Liver (tissue), 9 donors: ENCODE measurements around the gene LYPLAL1. TPM values are rescaled to one million over a fixed set of nuclear protein-coding genes. Genes with fewer than 3 reads are reported as not detected.

Source experiments
- DNase-seq: peaks from one replicate; pipeline ENCODE4 v3.0.0-alpha.2; 2017; ENCODE audit warnings: low spot score
- H3K27ac ChIP-seq, 2 donors: one replicate each; pipeline ENCODE4 v1.7.0; 2013; ENCODE audit warnings: inconsistent platforms in 2 of 2, low read length in 2 of 2, control low read depth in 1 of 2, low read depth in 1 of 2, mild to moderate bottlenecking in 1 of 2
- H3K27me3 ChIP-seq, 4 donors: one replicate each; pipeline versions ENCODE4 v1.6.1 to v1.7.0; 2013; ENCODE audit warnings: low read length in 3 of 4, inconsistent platforms in 1 of 4, mild to moderate bottlenecking in 1 of 4, moderate library complexity in 1 of 4; ENCODE audit not compliant: control insufficient read depth in 4 of 4, insufficient read depth in 4 of 4
- H3K36me3 ChIP-seq, 4 donors: one replicate each; pipeline versions ENCODE4 v1.6.1 to v1.7.0; 2013; ENCODE audit warnings: low read length in 3 of 4, mild to moderate bottlenecking in 3 of 4, low read depth in 1 of 4, moderate library complexity in 1 of 4; ENCODE audit not compliant: control insufficient read depth in 4 of 4, insufficient read depth in 3 of 4
- H3K4me1 ChIP-seq, 4 donors: one replicate each; pipeline versions ENCODE4 v1.6.1 to v1.7.0; 2013; ENCODE audit warnings: low read length in 3 of 4, mild to moderate bottlenecking in 3 of 4, moderate library complexity in 1 of 4; ENCODE audit not compliant: control insufficient read depth in 4 of 4, insufficient read depth in 4 of 4
- H3K4me3 ChIP-seq, 3 donors: one replicate each; pipeline versions ENCODE4 v1.6.1 to v1.7.0; 2013; ENCODE audit warnings: low read length in 3 of 3, control low read depth in 1 of 3, low read depth in 1 of 3, mild to moderate bottlenecking in 1 of 3
- H3K9ac ChIP-seq, 2 donors: one replicate each; pipeline ENCODE4 v1.7.0; 2013; ENCODE audit warnings: low read length in 2 of 2, mild to moderate bottlenecking in 2 of 2, moderate library complexity in 2 of 2, control low read depth in 1 of 2, low read depth in 1 of 2
- H3K9me3 ChIP-seq, 4 donors: one replicate each; pipeline versions ENCODE4 v1.6.1 to v1.7.0; 2013; ENCODE audit warnings: low read length in 3 of 4; ENCODE audit not compliant: control insufficient read depth in 4 of 4
- EGR1 ChIP-seq, 2 donors: IDR thresholded peaks; 2 replicates each; pipeline ENCODE4 v1.6.1; 2016 to 2018; ENCODE audit warnings: antibody characterized with exemption in 2 of 2, low read depth in 2 of 2
- FOXA1 ChIP-seq: IDR thresholded peaks from 2 replicates; pipeline ENCODE4 v1.6.1; 2016; ENCODE audit warnings: antibody characterized with exemption
- FOXA2 ChIP-seq: IDR thresholded peaks from 2 replicates; pipeline ENCODE4 v1.6.1; 2016; ENCODE audit warnings: antibody characterized with exemption
- GABPA ChIP-seq, 2 donors: IDR thresholded peaks in 1 of 2; conservative IDR thresholded peaks in 1 of 2; 2 replicates each; pipeline ENCODE4 v1.6.1; 2016; ENCODE audit warnings: antibody characterized with exemption in 2 of 2, mild to moderate bottlenecking in 1 of 2, moderate library complexity in 1 of 2
- HNF4A ChIP-seq, 2 donors: conservative IDR thresholded peaks; 2 replicates each; pipeline ENCODE4 v1.6.1; 2016; ENCODE audit warnings: antibody characterized with exemption in 2 of 2, mild to moderate bottlenecking in 2 of 2
- HNF4G ChIP-seq: IDR thresholded peaks from 2 replicates; pipeline ENCODE4 v1.6.1; 2016; ENCODE audit warnings: antibody characterized with exemption
- JUND ChIP-seq, 2 donors: IDR thresholded peaks; 2 replicates each; pipeline ENCODE4 v1.6.1; 2016; ENCODE audit warnings: antibody characterized with exemption in 2 of 2
- NR2F2 ChIP-seq: IDR thresholded peaks from 2 replicates; pipeline ENCODE4 v1.6.1; 2016; ENCODE audit warnings: antibody characterized with exemption
- RAD21 ChIP-seq, 2 donors: IDR thresholded peaks; 2 replicates each; pipeline ENCODE4 v1.6.1; 2016; ENCODE audit warnings: antibody characterized with exemption in 2 of 2, mild to moderate bottlenecking in 2 of 2
- RXRA ChIP-seq, 2 donors: IDR thresholded peaks; 2 replicates each; pipeline ENCODE4 v1.6.1; 2017 to 2018; ENCODE audit warnings: antibody characterized with exemption in 2 of 2, mild to moderate bottlenecking in 1 of 2
- SP1 ChIP-seq: IDR thresholded peaks from 2 replicates; pipeline ENCODE4 v1.6.1; 2018; ENCODE audit warnings: antibody characterized with exemption, mild to moderate bottlenecking
- TAF1 ChIP-seq: conservative IDR thresholded peaks from 2 replicates; pipeline ENCODE4 v1.6.1; 2016; ENCODE audit warnings: antibody characterized with exemption, mild to moderate bottlenecking
- YY1 ChIP-seq: IDR thresholded peaks from 2 replicates; pipeline ENCODE4 v1.6.1; 2016; ENCODE audit warnings: antibody characterized with exemption, mild to moderate bottlenecking
- WGBS: extraction: QIAGEN DNeasy Blood & Tissue Kit; methylation state at CpG from one replicate; pipeline ENCODE4 v1.1.7; 2013; 5-methylcytosine and 5-hydroxymethylcytosine counted together
- polyA plus RNA-seq, 2 donors: library from polyadenylated mRNA; stranded (reverse) in 1 of 2; unstranded in 1 of 2; fragments of 200-250 nt in 1 of 2; fragments of >200 nt in 1 of 2; fragmentation: Nextera tagmentation in 1 of 2; extraction: Ambion mirVana in 1 of 2; gene quantifications; one replicate each; pipeline versions ENCODE4 v1.2.1 to v1.2.3, GENCODE V29; 2013 to 2015
- total RNA-seq, 2 donors: library from RNA; depleted of rRNA; stranded (reverse); fragments of >200 nt; gene quantifications; one replicate each; pipeline ENCODE4 v1.2.3, GENCODE V29; 2014
- TF ChIP-seq, protein P1 (sequence below): IDR thresholded peaks from 2 replicates; pipeline ENCODE4 v1.6.1; 2016; ENCODE audit warnings: antibody characterized with exemption
- TF ChIP-seq, protein P2 (sequence below): IDR thresholded peaks from 2 replicates; pipeline ENCODE4 v1.6.1; 2016; ENCODE audit warnings: antibody characterized with exemption
- TF ChIP-seq, protein P3 (sequence below): IDR thresholded peaks from 2 replicates; pipeline ENCODE4 v1.6.1; 2016; ENCODE audit warnings: antibody characterized with exemption
- TF ChIP-seq, protein P4 (sequence below): IDR thresholded peaks from 2 replicates; pipeline ENCODE4 v1.6.1; 2016; ENCODE audit warnings: antibody characterized with exemption, mild to moderate bottlenecking
- TF ChIP-seq, protein P5 (sequence below): fragments of 150-350 bp; IDR thresholded peaks from 2 replicates; pipeline ENCODE4 v1.5.1; 2017; ENCODE audit warnings: improper control_type of control experiment, low read depth, low read length; ENCODE audit not compliant: missing input control
- donor health status: healthy.
- donor health status: healthy.
- donor health status: healthy.
- donor health status: healthy.
- donor health status: healthy.

The LYPLAL1 gene
- total and polyA plus RNA-seq, 4 donors = 10.3 to 57.4 (median 13.7) TPM

DNA sequence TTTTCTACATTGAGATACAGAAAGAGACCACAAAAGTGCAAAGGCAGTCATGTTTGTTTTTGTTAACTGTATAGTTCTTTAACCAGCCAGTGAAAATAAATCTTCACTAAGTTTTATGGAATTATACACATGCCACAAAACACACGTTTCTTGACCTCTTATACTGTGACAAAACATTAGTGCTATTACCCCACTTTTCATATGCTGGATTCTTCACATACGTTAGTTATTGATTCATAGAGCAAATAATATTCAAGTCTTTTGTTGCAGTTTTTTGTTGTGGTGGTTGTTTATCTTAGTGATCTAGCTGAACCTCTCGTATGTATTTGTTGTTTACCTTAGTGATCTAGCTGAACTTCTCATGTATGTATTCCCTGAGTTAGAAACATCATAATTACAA lies 28.0 kb downstream of the LYPLAL1 start:
- H3K4me1 ChIP-seq = no peaks in the 10 kb centered on the region
- no peak overlapping the region for H3K4me3 ChIP-seq
- H3K27ac ChIP-seq = no peak overlapping the region
- no peaks in the 10 kb centered on the region for H3K27me3 ChIP-seq
- H3K9ac ChIP-seq = no peak overlapping the region
- DNase-seq = no peak
- peaks cover 0 to 5% (median 0%) of the 10 kb centered on the region in 4 donors for H3K36me3 ChIP-seq
- TF ChIP-seq, protein P1, sequence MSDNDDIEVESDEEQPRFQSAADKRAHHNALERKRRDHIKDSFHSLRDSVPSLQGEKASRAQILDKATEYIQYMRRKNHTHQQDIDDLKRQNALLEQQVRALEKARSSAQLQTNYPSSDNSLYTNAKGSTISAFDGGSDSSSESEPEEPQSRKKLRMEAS = no peak
- TF ChIP-seq TAF1 (no peak), RXRA (IDR thresholded peaks at IDR 0.05) (no peak), HNF4G (no peak), FOXA2 (no peak), EGR1 (IDR thresholded peaks at IDR 0.05; ENCODE audit: low read depth in 2 of 2) (no peak), JUND (IDR thresholded peaks at IDR 0.05) (no peak), GABPA (IDR thresholded peaks at IDR 0.05 in 1 of 2, conservative IDR thresholded peaks at IDR 0.05 in 1 of 2) (no peak), FOXA1 (no peak), RAD21 (IDR thresholded peaks at IDR 0.05) (no peak), YY1 (no peak), NR2F2 (no peak), HNF4A (conservative IDR thresholded peaks at IDR 0.05) (no peak), SP1 (no peak)
- TF ChIP-seq, protein P2, sequence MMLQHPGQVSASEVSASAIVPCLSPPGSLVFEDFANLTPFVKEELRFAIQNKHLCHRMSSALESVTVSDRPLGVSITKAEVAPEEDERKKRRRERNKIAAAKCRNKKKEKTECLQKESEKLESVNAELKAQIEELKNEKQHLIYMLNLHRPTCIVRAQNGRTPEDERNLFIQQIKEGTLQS = no peak
- TF ChIP-seq, protein P3, sequence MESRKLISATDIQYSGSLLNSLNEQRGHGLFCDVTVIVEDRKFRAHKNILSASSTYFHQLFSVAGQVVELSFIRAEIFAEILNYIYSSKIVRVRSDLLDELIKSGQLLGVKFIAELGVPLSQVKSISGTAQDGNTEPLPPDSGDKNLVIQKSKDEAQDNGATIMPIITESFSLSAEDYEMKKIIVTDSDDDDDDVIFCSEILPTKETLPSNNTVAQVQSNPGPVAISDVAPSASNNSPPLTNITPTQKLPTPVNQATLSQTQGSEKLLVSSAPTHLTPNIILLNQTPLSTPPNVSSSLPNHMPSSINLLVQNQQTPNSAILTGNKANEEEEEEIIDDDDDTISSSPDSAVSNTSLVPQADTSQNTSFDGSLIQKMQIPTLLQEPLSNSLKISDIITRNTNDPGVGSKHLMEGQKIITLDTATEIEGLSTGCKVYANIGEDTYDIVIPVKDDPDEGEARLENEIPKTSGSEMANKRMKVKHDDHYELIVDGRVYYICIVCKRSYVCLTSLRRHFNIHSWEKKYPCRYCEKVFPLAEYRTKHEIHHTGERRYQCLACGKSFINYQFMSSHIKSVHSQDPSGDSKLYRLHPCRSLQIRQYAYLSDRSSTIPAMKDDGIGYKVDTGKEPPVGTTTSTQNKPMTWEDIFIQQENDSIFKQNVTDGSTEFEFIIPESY = no peak
- TF ChIP-seq, protein P4, sequence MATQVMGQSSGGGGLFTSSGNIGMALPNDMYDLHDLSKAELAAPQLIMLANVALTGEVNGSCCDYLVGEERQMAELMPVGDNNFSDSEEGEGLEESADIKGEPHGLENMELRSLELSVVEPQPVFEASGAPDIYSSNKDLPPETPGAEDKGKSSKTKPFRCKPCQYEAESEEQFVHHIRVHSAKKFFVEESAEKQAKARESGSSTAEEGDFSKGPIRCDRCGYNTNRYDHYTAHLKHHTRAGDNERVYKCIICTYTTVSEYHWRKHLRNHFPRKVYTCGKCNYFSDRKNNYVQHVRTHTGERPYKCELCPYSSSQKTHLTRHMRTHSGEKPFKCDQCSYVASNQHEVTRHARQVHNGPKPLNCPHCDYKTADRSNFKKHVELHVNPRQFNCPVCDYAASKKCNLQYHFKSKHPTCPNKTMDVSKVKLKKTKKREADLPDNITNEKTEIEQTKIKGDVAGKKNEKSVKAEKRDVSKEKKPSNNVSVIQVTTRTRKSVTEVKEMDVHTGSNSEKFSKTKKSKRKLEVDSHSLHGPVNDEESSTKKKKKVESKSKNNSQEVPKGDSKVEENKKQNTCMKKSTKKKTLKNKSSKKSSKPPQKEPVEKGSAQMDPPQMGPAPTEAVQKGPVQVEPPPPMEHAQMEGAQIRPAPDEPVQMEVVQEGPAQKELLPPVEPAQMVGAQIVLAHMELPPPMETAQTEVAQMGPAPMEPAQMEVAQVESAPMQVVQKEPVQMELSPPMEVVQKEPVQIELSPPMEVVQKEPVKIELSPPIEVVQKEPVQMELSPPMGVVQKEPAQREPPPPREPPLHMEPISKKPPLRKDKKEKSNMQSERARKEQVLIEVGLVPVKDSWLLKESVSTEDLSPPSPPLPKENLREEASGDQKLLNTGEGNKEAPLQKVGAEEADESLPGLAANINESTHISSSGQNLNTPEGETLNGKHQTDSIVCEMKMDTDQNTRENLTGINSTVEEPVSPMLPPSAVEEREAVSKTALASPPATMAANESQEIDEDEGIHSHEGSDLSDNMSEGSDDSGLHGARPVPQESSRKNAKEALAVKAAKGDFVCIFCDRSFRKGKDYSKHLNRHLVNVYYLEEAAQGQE = no peak
- TF ChIP-seq, protein P5, sequence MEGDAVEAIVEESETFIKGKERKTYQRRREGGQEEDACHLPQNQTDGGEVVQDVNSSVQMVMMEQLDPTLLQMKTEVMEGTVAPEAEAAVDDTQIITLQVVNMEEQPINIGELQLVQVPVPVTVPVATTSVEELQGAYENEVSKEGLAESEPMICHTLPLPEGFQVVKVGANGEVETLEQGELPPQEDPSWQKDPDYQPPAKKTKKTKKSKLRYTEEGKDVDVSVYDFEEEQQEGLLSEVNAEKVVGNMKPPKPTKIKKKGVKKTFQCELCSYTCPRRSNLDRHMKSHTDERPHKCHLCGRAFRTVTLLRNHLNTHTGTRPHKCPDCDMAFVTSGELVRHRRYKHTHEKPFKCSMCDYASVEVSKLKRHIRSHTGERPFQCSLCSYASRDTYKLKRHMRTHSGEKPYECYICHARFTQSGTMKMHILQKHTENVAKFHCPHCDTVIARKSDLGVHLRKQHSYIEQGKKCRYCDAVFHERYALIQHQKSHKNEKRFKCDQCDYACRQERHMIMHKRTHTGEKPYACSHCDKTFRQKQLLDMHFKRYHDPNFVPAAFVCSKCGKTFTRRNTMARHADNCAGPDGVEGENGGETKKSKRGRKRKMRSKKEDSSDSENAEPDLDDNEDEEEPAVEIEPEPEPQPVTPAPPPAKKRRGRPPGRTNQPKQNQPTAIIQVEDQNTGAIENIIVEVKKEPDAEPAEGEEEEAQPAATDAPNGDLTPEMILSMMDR = no peak
- WGBS = 95% methylated on average over 3 of the region's 3 CpGs
- no peaks in the 10 kb centered on the region for H3K9me3 ChIP-seq
